Mesendoderm (in vitro differentiated cells): ENCODE measurements around the gene SMTN.

Experiments
- DNase-seq: peaks from one replicate; pipeline ENCODE4 v3.0.0; 2013
- H2AK5ac ChIP-seq: 2 replicates; pipeline ENCODE4 v1.6.1; 2013; ENCODE audit warnings: low read length, inconsistent platforms
- H2BK120ac ChIP-seq: 2 replicates; pipeline ENCODE4 v1.6.1; 2013; ENCODE audit warnings: low read depth, mild to moderate bottlenecking, low read length, moderate library complexity, mixed read lengths
- H2BK15ac ChIP-seq: replicated peaks from 2 replicates; pipeline ENCODE4 v1.6.1; 2013; ENCODE audit warnings: low read depth, mild to moderate bottlenecking, moderate library complexity
- H2BK5ac ChIP-seq: 2 replicates; pipeline ENCODE4 v1.6.1; 2013; ENCODE audit warnings: low read length, inconsistent platforms
- H3K18ac ChIP-seq: 2 replicates; pipeline ENCODE4 v1.6.1; 2013; ENCODE audit warnings: mild to moderate bottlenecking, low read length, mixed read lengths
- H3K23ac ChIP-seq: one replicate; pipeline ENCODE4 v1.6.1; 2013; ENCODE audit warnings: low read length
- H3K27ac ChIP-seq: 2 replicates; pipeline ENCODE4 v1.5.1; 2013; ENCODE audit warnings: low read depth, mild to moderate bottlenecking, inconsistent platforms, low read length, moderate library complexity
- H3K27me3 ChIP-seq: 2 replicates; pipeline ENCODE4 v1.6.1; 2013; ENCODE audit warnings: low read length, control low read depth, mild to moderate bottlenecking, inconsistent platforms; ENCODE audit not compliant: insufficient read depth, poor library complexity
- H3K36me3 ChIP-seq: 2 replicates; pipeline ENCODE4 v1.6.1; 2013; ENCODE audit warnings: low read length, inconsistent platforms; ENCODE audit not compliant: control insufficient read depth, insufficient read depth
- H3K4ac ChIP-seq: one replicate; pipeline ENCODE4 v1.6.1; 2013; ENCODE audit warnings: low read depth, mild to moderate bottlenecking, low read length, moderate library complexity
- H3K4me1 ChIP-seq: 2 replicates; pipeline ENCODE4 v1.6.1; 2013; ENCODE audit warnings: low read depth, low read length, inconsistent platforms; ENCODE audit not compliant: control insufficient read depth
- H3K4me2 ChIP-seq: 2 replicates; pipeline ENCODE4 v1.6.1; 2013; ENCODE audit warnings: low read length
- H3K4me3 ChIP-seq: 2 replicates; pipeline ENCODE4 v1.5.1; 2013; ENCODE audit warnings: mild to moderate bottlenecking, low read length
- H3K56ac ChIP-seq: one replicate; pipeline ENCODE4 v1.6.1; 2013; ENCODE audit warnings: low read length
- H3K79me1 ChIP-seq: 2 replicates; pipeline ENCODE4 v1.6.1; 2013; ENCODE audit warnings: low read length, inconsistent platforms
- H3K79me2 ChIP-seq: 2 replicates; pipeline ENCODE4 v1.6.1; 2013; ENCODE audit warnings: mild to moderate bottlenecking, low read length; ENCODE audit not compliant: control insufficient read depth, insufficient read depth
- H3K9ac ChIP-seq: 2 replicates; pipeline ENCODE4 v1.6.1; 2013; ENCODE audit warnings: low read length, inconsistent platforms
- H4K5ac ChIP-seq: one replicate; pipeline ENCODE4 v1.6.1; 2013; ENCODE audit warnings: low read length
- H4K8ac ChIP-seq: one replicate; pipeline ENCODE4 v1.6.1; 2013; ENCODE audit warnings: low read depth, mild to moderate bottlenecking, control low read depth, low read length, moderate library complexity
- WGBS: extraction: QIAGEN DNeasy Blood & Tissue Kit; methylation state at CpG from one replicate; pipeline ENCODE4 v1.1.7; 2013; ENCODE audit warnings: low lambda C conversion rate, missing lambda C conversion rate; ENCODE audit not compliant: insufficient coverage; ENCODE audit errors: extremely low coverage; 5-methylcytosine and 5-hydroxymethylcytosine counted together

SMTN gene

DNA sequence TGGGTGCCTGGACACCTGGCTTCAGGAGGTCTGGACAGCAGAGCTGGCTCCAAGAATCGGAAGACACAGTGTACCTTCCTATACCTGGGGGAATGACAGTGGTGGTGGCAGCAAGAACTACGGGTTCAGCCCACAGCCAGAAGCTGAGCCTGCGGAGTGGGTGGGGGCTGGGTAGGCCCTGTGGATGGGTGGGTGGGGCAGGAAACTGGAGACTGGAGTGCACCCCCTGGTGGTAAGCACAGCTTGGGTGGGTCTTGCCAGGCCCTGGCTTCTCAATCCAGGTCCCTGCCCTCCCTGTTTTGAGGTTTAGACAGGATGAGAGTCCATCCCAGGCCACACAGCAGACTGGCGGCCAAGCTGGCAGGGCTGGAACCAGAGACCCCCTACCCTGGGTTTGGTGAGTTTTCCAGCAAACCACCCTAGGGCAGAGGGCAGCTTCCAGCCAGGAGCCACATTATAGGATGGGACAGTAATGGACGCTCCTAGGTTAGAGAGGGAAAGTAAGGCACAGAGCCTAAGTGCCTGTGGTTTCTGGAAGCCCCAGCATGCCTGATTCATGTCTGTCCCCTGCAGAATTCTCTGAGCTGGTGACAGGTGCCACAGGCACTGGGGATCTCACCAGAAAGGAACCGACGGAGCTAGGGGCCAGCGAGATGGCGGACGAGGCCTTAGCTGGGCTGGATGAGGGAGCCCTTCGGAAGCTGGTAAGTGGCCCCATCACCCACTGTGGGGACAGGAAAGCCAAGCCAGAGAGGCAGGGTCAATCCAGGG is 1.7 kb downstream of the SMTN start:
- Histone ChIP-seq H2BK15ac (no peak overlapping the region), H3K18ac (no peak overlapping the region), H2BK5ac (no peak overlapping the region), H3K4me1 (peaks cover 7% of the 10 kb centered on the region), H3K23ac (peak overlapping the region; percentile 48), H4K8ac (no peak overlapping the region), H3K27me3 (no peaks in the 10 kb centered on the region), H2AK5ac (no peak overlapping the region), H3K4me2 (no peak overlapping the region), H3K79me1 (peaks cover 10% of the 10 kb centered on the region), H3K79me2 (peaks cover 7% of the 10 kb centered on the region), H2BK120ac (no peak overlapping the region), H3K4me3 (no peak overlapping the region), H3K27ac (no peak overlapping the region), H3K56ac (peak overlapping the region; percentile 46), H3K9ac (peak overlapping the region; percentile 35), H3K4ac (no peak overlapping the region), H4K5ac (no peak overlapping the region), H3K36me3 (no peaks in the 10 kb centered on the region)
- DNase-seq = peak; percentile 79
- WGBS = no CpG with 5 or more reads among the region's 11 CpGs

DNA sequence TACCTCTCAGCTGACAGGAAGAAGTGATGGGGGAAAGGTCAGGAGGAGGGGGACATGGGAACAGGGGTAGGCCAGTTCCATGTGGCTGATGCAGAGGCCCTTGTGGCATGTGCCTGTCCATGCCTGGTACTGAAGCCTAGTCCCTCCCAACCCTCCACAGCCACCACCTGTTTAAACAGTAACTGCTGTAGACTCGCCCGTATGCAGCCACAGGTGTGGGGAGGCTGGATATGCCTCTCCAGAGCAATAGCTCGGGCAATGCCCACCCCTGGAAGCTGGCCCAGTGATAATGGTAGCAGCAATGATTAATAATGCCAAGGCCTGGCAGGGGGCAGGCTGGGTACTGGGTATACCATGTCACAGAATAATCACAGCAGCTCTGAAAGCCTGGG is 2.3 kb downstream of the SMTN start:
- no CpG with 5 or more reads among the region's 3 CpGs for WGBS
- H4K8ac ChIP-seq = no peak overlapping the region
- H3K79me1 ChIP-seq = peaks cover 10% of the 10 kb centered on the region
- H3K4ac ChIP-seq = no peak overlapping the region
- no peak overlapping the region for H3K23ac ChIP-seq
- H4K5ac ChIP-seq = no peak overlapping the region
- no peak overlapping the region for H2BK120ac ChIP-seq
- no peak overlapping the region for H3K27ac ChIP-seq
- peaks cover 7% of the 10 kb centered on the region for H3K79me2 ChIP-seq
- no peak overlapping the region for H2AK5ac ChIP-seq
- H3K4me2 ChIP-seq = no peak overlapping the region
- no peaks in the 10 kb centered on the region for H3K36me3 ChIP-seq
- H3K56ac ChIP-seq = peak overlapping the region; percentile 10
- no peak overlapping the region for H3K18ac ChIP-seq
- H3K27me3 ChIP-seq = no peaks in the 10 kb centered on the region
- no peak overlapping the region for H3K4me3 ChIP-seq
- peak overlapping the region; percentile 35 for H3K9ac ChIP-seq
- H2BK5ac ChIP-seq = no peak overlapping the region
- peaks cover 7% of the 10 kb centered on the region for H3K4me1 ChIP-seq
- no peak overlapping the region for H2BK15ac ChIP-seq
- no peak for DNase-seq

DNA sequence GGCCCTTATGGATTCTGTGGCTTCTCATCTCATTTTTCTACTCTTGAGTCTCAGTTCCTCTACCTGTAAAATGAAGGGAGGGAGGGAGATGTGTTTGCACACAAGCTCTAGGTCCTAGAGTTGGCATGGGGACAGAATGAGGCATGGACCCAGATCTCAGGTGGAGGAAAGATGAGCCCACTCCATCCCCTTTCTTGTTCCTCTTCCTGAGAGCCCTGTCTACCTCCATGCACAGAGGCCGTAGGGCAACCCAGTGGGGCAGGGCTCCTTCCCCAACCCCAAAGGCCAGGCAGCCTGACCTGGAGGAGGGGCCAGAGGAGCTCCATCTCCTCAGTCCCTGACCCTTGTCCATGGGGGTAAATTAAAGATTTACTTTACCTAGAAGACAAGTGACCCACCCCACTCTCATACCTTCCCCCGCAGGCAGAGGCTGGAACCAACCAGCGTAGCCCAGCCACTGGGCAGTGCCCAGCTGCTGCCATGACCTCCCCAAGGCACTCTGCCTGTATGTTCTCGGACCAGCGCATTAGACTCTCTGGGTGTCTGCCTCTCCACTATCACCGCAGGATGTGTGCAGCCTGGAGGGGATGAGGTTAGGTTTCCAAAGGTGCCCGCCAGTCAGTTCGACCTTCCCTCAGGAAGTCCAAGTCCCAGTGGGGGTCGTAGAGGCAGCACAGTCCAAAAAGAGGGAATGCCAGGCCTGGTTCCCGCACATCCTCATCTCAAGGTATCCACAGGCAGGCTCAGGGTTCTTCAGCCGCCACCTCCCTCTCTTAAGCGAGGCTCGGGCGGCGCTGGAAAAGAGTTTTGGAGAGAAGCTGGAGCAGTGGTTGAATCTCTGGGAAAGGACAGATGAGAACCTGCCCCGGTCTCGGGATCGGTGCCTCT is 3.0 kb downstream of the SMTN start:
- H3K79me1 ChIP-seq = peaks cover 10% of the 10 kb centered on the region
- peak overlapping the region; percentile 95 for H3K9ac ChIP-seq
- peak overlapping the region; percentile 99 for H3K23ac ChIP-seq
- H3K4me3 ChIP-seq = peak overlapping the region; percentile 75
- H2BK120ac ChIP-seq = no peak overlapping the region
- peak overlapping the region; percentile 42 for H3K18ac ChIP-seq
- H3K36me3 ChIP-seq = no peaks in the 10 kb centered on the region
- no CpG with 5 or more reads among the region's 18 CpGs for WGBS
- peaks cover 7% of the 10 kb centered on the region for H3K4me1 ChIP-seq
- peak overlapping the region; percentile 98 for H3K56ac ChIP-seq
- peak overlapping the region; percentile 59 for H3K4ac ChIP-seq
- H2BK15ac ChIP-seq = no peak overlapping the region
- peak overlapping the region; percentile 94 for H2AK5ac ChIP-seq
- peak overlapping the region; percentile 67 for H2BK5ac ChIP-seq
- no peaks in the 10 kb centered on the region for H3K27me3 ChIP-seq
- no peak overlapping the region for H4K8ac ChIP-seq
- H3K79me2 ChIP-seq = peaks cover 7% of the 10 kb centered on the region
- peak overlapping the region; percentile 47 for H3K27ac ChIP-seq
- H3K4me2 ChIP-seq = peak overlapping the region; percentile 94
- DNase-seq = no peak
- H4K5ac ChIP-seq = no peak overlapping the region

DNA sequence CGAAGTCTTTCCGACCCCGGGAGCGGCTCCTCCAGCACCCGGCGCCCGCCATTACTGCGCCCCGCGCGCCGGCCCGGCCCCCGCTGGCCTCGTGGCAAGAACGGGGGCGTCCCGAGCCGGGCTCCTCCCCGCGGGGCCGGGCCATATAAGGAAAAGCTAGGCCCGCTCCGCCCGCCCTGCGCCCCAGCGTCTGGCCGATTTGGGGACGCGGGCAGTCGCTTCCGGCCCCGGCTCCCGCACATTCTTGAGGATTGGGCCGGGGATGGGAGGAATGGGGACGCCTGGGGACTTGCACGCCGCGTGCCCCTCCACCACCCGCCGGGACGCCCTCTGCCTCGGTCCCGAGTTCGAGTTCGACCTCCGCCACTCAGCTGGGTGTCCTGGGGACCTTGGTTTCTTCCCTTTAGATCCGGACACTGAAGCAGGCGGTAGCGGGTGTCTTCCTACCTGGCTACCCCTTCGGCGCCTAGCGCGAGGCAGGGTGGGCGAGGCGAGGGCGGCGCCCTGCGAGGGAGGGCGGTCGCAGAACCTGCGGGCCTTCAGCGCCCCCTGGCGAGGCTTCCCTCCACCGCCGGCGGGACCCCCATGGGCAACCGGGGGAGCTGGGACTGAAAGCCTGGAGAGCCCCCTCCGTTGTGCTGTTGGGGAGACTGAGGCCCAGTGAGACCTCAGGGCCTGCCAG is 3.8 kb downstream of the SMTN start:
- H3K79me2 ChIP-seq = peaks cover 7% of the 10 kb centered on the region
- H4K8ac ChIP-seq = peak overlapping the region; percentile 17
- peak overlapping the region; percentile 98 for H3K56ac ChIP-seq
- H3K4me1 ChIP-seq = peaks cover 7% of the 10 kb centered on the region
- peak overlapping the region; percentile 95 for H3K9ac ChIP-seq
- no peak overlapping the region for H2BK5ac ChIP-seq
- no peaks in the 10 kb centered on the region for H3K27me3 ChIP-seq
- no peak overlapping the region for H2AK5ac ChIP-seq
- H3K4ac ChIP-seq = peak overlapping the region; percentile 59
- peak overlapping the region; percentile 77 for H3K18ac ChIP-seq
- H2BK15ac ChIP-seq = no peak overlapping the region
- peak overlapping the region; percentile 75 for H3K4me3 ChIP-seq
- no CpG with 5 or more reads among the region's 69 CpGs for WGBS
- peak; percentile 93 for DNase-seq
- H2BK120ac ChIP-seq = no peak overlapping the region
- H4K5ac ChIP-seq = no peak overlapping the region
- peak overlapping the region; percentile 94 for H3K4me2 ChIP-seq
- H3K79me1 ChIP-seq = peaks cover 10% of the 10 kb centered on the region
- H3K36me3 ChIP-seq = no peaks in the 10 kb centered on the region
- peak overlapping the region; percentile 47 for H3K27ac ChIP-seq
- H3K23ac ChIP-seq = no peak overlapping the region

DNA sequence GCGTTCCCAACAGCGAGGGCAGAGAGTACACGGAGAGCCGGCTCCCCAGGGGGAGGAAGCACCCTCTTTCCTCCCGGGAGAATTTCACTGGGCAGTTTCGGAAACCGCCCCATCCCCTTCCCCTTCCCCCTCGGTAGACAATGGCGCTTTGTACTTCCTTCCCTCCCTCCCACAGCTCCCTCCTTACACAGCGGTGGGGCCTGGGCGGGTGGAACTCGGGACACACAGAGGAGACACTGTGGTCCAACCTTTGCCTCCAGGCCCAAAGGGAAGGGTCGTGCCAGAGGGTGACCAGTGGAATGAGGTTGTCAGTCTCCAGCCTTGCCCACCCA is 4.3 kb downstream of the SMTN start:
- Histone ChIP-seq H3K79me2 (peaks cover 7% of the 10 kb centered on the region), H3K79me1 (peaks cover 10% of the 10 kb centered on the region), H3K4me3 (no peak overlapping the region), H3K4me2 (peak overlapping the region; percentile 43), H3K4me1 (peaks cover 6% of the 10 kb centered on the region), H3K27ac (no peak overlapping the region), H3K23ac (no peak overlapping the region), H4K5ac (no peak overlapping the region), H3K9ac (peak overlapping the region; percentile 95), H3K4ac (peak overlapping the region; percentile 40), H3K27me3 (no peaks in the 10 kb centered on the region), H2BK15ac (no peak overlapping the region), H2BK5ac (no peak overlapping the region), H2AK5ac (no peak overlapping the region), H3K56ac (peak overlapping the region; percentile 79), H4K8ac (no peak overlapping the region), H3K18ac (peak overlapping the region; percentile 30), H2BK120ac (no peak overlapping the region), H3K36me3 (no peaks in the 10 kb centered on the region)
- no CpG with 5 or more reads among the region's 13 CpGs for WGBS
- peak; percentile 71 for DNase-seq
